ENCODE results near the gene ZNF816. TPM values are rescaled to one million over a fixed set of nuclear protein-coding genes. Genes with fewer than 3 reads are reported as not detected.

ZNF816 gene
- total RNA-seq, 1 donor from 2014 or later = 8.7 TPM

DNA sequence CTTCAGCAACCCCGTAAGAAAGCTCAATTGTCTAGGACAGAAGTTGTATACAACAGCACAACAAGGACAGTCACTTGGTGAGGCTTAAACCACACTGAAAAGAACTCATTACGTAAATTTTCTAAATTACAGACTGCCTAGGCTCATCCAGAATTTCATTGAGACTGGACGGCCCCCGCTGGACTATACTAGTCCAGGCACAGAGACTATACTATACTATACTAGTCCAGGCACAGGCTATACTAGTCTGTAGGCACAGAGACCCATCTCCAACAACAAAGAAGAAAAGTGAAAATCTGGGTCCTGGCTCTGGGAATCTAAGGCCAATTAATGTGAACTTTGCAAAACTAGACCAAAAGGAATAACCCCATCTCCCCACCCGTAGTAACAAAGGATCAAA lies 700 bp downstream of the ZNF816 start:
- intact Hi-C loops (cut with micrococcal nuclease) = loop anchor here (1.0 to 5.0 kb wide), 21 partner anchors 20 to 915 kb away; partner anchors contain the start of genes ZNF160, ZNF320, ZNF432 and ZNF468

DNA sequence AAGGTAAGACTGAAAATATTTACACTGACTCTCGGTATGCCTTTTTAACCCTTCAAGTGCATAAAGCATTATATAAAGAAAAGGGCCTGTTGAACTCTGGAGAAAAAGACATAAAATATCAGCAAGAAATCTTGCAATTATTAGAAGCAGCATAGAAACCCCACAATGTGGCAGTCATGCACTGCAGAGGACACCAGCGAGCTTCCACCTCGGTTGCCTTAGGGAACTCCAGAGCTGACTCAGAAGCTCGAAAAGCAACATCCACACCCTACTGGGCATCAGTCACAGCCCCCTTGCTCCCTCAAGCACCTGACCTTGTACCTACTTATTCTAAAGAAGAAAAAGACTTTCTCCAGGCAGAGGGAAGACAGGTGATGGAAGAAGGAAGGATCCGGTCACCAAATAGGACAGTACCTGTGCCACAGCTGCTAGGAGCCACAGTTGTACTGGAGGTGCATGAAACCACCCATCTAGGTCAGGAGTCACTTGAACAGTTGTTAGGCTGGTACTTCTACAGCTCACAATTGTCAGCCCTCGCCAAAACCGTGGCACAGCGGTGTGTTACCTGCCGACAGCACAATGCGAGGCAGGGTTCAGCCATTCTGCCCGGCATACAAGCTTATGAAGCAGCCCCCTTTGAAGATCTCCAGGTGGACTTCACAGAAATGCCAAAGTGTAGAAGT lies 2.9 kb downstream of the ZNF816 start:
- intact Hi-C loops (cut with micrococcal nuclease) = loop anchor here (5.0 kb wide), 1 partner anchor 912 kb away; the partner anchor contains the start of gene ZNF432

DNA sequence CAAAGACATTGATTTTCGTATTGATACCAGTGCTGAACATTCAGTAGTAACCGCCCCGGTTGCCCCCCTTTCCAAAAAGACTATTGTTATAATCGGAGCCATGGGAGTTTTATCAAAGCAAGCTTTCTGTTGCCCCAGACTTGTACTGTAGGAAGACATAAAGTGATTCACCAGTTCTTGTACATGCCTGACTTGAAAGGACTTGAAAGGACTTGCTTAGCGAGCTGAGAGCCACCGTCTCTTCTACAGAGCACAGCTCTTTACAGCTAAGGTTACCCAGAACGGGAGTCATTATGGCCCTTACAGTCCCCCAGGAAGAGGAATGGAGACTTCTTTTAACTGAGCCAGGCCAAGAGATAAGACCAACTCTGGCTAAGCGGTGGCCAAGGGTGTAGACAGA lies 5.1 kb downstream of the ZNF816 start:
- intact Hi-C loops (cut with micrococcal nuclease) = no loop called here

DNA sequence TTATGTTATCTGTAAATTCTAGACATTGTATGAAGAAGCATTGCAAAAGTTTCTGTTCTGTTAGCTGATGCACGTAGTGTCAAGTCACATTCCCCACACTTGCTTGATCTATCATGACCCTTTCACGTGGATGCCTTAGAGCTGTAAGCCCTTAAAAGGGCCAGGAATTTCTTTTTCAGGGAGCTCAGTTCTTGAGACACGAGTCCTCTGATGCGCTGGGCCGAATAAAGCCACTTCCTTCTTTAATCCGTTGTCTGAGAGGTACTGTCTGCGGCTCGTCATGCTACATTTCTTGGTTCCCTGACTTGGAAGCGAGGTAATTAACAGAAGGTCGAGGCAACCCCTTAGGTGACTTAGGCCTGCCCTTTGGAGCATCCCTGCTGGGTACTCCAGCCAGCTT lies 5.8 kb downstream of the ZNF816 start:
- intact Hi-C loops (cut with micrococcal nuclease) = no loop called here

DNA sequence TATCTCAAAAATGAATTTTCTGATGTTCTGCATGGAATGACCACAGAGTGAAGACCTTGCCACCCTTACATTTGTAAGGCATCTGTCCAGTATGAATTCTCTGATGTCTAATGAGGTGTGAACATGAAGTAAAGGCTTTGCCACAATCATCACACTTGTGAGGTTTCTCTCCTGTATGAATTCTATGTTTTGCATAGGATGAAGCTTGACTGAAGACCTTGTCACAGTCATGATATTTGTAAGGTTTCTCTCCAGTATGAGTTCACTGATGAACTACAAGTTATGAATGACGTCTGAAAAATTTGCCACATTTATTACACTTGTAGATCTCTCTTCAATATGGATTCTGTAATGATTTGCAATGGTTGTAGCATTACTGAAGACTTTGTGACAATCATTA lies 13.3 kb downstream of the ZNF816 start:
- intact Hi-C loops (cut with micrococcal nuclease) = no loop called here

DNA sequence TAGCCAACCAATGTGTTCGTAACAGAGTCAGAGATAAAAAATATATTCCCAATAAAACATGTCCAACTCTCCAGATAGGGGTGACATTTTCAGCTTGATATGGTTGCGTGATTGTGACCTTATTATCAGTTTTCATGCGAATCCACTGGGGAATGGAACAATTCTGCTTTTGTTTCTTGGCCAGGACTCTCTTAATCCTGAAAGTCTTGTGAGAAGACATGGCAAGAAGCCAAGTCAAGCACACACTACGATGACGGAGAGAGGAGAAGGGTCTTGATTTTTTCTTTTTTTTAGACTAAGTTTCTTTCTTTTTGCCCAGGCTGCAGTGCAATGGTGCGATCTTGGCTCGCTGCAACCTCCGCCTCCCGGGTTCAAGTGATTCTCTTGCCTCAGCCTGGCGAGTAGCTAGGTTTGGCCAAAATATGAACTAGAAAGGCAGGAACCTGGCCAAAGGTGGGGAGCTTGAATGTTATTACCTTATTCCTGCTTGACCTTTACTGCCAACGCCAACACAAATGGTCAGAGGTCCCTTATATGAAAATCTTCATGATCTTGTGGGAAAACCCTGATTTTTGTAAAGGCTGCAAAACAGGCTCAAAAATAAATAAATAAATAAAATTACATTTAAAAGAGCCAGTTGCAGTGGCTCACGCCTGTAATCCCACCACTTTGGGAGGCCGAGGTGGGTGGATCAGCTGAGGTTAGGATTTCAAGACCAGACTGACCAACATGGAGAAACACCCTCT lies 14.5 kb downstream of the ZNF816 start:
- intact Hi-C loops (cut with micrococcal nuclease) = no loop called here

DNA sequence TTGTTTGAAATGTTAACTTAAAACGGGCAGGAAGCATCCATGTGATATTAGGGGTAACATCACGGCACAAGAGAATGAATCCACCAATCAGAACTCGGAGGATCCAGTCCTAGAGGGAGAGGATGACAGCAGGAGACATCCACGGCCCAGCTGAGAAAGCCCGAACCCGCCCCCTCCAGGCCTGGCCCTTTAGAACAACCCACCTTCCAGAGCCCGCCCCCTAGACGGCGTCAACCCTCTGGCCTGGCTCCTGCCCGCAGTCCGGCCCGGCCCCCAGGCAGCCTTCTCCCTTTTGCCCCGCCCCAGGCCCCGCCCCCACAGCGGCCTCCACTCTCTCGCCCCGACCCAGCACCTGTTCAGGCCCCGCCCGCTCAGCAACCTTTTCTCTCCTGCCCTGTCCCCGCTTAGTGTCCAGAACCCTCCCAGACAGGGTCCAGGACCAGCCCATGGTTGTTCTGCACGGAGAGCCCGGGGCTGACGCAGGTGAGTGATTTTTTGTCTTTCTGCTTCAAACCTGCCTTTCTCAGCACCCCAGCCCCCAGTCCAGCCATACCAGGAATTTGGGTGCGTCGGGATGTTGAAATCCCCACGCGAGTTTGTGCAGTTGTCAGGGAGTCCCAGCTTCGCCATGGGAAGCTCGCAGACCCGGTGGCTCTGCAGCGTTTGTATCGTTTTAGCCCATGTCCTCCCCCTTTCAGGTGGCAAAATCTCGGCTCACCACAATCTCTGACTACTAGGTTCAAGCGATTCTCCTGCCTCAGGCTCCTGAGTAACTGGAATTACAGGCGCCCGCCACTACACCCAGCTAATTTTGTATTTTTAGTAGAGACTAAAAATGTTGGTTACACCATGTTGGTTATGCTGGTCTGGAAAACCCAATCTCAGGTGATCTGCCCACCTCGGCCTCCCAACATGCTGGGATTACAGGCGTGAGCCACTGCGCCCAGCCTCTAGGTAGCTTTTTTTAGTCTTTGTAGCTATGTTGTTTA lies 16.1 kb downstream of the ZNF816 start:
- intact Hi-C loops (cut with micrococcal nuclease) = no loop called here

DNA sequence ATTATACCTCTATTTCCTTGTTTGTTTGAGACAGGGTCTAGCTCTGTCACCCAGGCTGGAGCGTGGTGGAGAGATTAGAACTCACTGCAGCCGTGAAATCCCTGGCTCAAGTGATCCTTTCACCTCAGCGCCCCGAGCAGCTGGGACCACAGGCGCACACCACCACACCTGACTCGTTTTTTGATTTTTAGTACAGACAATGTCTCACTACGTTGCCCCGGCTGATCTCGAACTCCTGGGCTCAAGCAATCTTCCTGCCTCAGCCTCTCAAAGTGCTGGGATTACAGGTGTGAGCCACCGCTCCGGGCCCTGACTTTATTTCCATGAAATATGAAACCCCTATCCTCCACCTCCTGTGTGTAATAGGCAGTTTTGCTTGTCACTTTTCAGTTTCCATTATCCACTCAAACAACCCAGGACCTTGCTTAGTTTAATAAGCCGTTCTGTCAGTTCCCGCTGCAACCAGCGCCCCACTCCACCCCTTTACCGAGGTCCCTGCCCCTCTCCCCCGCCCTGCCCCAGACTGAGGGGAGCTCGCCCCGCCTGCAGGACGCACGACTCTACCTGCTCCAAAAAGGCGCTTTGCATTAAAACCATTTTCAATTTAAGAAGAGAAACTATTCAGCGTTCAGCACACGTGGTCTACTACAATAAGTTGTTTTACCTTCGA lies 16.9 kb downstream of the ZNF816 start:
- intact Hi-C loops (cut with micrococcal nuclease) = no loop called here

DNA sequence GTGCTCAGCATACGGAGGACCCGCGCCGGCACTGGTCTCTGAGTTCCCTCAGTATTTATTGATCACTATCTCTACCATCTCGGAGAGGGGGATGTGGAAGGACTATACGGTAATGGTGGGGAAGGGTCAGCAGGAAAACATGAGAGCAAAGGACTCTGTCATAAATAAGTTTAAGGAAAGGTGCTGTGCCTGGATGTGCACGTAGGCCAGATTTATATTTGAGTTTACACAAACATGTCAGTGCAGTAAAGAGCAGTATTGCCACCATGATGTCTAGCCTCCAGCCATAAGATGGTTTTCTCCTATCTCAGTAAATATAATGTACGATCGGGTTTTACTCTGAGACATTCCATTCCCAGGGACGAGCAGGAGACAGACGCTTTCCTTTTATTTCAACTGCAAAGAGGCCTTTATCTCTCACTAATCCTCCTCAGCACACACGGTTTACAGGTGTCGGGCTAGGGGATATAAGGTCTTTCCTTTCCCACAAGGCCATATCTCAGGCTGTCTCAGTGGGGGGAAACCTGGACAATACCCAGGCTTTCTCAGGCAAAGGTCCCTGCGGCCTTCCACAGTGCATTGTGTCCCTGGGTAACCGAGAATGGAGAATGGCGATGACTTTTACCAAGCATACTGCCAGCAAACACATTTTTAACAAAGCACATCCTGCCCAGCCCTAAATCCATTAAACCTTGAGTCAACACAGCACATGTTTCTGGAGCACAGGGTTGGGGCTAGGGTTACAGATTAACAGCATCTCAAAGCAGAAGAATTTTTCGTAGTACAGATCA lies 17.8 kb downstream of the ZNF816 start:
- intact Hi-C loops (cut with micrococcal nuclease) = loop anchor here (5.0 kb wide), 2 partner anchors 522 to 753 kb away; partner anchors contain the start of genes PPP2R1A and ZNF813

DNA sequence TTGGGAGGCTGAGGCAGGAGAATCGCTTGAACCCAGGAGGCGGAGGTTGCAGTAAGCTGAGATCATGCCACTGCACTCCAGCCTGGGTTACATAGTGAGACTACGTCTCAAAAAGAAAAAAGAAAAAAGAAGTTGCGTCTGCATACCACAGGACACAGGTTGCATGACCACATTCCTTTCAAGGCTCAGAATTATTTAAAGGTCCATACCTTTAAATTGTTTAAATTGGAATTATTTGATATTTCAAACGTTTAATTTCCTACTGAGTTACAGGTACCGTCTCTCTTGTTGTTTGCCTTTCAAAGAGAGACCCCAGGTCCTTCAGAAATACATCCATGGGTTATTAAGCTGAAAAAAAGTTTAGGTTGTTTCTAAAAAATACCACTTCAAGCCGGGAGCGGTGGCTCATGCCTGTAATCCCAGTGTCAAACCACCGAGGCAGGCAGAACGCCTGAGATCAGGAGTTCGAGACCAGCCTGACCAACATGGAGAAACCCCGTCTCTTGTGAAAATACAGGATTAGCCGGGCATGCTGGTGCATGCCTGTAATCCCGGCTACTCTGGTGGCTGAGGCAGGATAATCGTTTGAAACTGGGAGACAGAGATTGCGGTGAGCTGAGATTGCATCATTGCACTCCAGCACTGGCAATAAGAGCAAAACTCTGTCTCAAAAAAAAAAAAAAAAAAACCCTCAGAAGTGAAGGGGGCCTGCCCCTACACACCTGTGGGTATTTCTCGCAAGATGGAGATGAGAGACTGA lies 18.6 kb downstream of the ZNF816 start:
- intact Hi-C loops (cut with micrococcal nuclease) = loop anchor here (1.0 to 5.0 kb wide), 4 partner anchors 21 to 752 kb away; partner anchors contain the start of genes PPP2R1A, ZNF468, ZNF813 and ZNF888

DNA sequence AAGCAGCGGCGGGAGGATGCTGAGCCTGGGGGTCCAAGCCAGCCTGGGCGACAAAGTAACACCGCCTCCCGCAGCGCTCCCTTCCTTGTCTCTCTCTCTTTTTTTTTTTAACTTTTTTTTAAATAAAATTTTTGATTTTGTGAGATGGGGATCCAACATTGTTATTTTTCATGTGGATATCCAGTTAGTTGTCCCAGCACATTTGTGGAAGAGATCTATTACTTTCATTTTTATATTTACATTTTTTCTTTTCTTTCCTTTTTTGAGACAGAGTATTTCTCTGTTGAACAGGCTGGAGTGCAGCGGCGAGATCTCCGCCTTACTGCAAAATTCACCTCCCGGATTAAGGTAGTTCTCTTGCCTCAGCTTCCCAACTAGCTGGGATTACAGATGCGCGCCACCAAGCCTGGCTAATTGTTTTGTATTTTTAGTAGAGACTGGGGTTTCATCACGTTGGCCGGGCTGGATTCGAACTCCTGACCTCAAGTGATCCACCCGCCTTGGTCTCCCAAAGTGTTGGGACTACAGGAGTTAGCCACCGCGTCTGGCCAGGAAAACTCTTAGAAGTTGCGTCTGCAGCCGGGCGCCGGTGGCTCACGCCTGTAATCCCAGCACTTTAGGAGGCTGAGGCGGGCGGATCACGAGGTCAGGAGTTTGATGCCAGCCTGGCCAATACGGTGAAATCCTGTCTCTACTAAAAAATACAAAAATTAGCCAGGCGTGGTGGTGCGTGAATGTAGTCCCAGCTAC lies 19.4 kb downstream of the ZNF816 start:
- intact Hi-C loops (cut with micrococcal nuclease) = loop anchor here (1.0 to 5.0 kb wide), 4 partner anchors 21 to 751 kb away; partner anchors contain the start of genes PPP2R1A, ZNF468, ZNF813 and ZNF888

DNA sequence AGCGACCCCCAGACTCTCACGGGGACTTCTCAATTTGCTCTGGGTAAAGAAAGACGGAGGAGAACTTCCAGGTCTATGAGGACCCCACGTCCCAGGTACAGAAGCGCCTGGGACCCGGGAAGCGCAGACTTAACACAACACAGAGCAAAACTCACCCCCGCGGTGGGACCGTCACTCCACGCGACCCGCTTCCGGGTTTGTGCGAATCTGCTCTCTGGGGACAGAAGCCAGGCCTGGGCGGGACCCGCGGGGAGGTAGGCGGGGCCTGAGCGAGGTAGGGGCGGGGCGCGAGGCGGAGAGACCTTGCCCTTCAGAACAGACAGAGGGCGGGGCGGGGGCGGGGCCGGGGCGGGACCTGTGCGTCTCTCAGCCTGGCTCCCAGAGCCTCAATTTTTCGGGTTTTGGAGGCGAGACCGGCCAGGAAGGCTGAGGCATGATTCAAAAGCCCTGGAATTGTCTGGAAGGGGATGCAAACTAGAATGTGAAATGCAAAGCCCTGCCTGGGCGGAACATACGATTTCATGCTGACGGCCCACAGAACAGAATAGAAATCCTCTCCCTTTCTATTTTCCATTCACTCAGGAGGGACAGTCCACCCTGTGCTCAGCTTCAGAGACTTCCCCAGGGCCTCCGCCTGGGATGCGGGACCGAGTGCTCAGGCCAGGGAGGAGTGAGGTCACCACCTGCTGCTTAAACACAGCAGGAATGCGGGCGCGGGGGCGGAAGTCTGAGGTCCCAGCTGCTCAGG lies 20.1 kb downstream of the ZNF816 start:
- intact Hi-C loops (cut with micrococcal nuclease) = loop anchor here (1.0 to 5.0 kb wide), 17 partner anchors 20 to 750 kb away; partner anchors contain the start of genes PPP2R1A, ZNF160, ZNF320 and ZNF347

DNA sequence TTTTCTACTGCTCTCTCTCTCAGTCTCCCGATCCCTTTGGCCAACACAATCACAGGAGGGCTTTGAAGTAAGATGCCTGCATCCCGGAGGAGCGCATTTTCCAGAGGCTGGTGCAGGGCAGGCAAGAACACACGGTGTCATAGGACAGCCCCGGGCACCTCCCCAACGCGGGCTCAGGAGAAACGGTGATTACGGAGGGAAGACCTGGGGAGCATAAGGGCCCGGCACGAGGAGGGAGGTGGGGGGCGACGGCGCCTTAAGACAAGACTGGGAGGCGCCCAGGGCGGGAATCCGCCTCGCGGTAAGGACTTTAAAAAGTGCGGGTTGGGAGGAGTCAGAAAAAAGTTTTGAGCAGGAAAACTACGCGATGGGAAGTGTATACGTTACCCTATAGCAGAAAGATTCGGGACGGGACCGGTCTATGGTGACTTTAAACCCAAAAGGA lies 20.7 kb downstream of the ZNF816 start:
- intact Hi-C loops (cut with micrococcal nuclease) = loop anchor here (1.0 to 5.0 kb wide), 16 partner anchors 19 to 750 kb away; partner anchors contain the start of genes PPP2R1A, ZNF160, ZNF320 and ZNF347

DNA sequence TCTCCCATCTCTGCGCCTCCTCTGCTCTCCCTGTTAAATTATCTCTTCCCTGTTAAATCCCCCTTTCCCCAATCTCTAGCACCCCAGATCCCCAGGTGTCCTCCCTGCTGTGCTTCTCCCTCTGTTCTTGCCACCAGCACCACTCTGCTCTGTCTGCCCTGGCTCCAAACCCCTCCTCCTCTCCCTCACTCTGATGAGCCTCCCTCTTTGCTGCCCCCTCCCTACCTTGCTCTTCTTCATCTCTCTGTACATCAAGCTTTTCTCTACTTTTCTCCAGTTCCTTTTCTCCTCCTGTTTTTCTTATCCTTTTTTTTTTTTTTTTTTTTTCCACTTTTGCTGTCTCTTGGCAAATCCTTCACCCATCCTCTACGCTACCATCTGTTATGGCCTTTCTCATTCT lies 21.2 kb downstream of the ZNF816 start:
- intact Hi-C loops (cut with micrococcal nuclease) = loop anchor here (5.0 kb wide), 2 partner anchors 526 to 749 kb away; partner anchors contain the start of genes PPP2R1A and ZNF813

DNA sequence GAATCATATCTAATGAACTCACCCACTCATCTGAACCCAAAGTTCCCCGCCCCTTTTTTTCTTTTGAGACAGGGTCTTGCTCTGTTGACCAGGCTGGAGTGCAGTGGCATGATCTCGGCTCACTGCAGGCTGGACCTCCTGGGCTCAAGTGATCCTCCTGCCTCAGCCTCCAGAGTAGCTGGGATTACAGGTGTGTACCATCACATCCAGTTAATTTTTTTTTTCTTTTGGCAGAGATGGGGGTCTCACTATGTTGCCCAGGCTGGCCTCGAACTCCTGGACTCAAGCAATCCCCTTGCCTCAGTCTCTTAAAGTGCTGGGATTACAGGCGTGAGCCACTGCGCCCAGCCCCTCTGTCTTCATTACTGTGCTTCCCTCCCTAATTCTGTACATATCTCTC lies 21.8 kb downstream of the ZNF816 start:
- intact Hi-C loops (cut with micrococcal nuclease) = loop anchor here (5.0 kb wide), 2 partner anchors 526 to 749 kb away; partner anchors contain the start of genes PPP2R1A and ZNF813

DNA sequence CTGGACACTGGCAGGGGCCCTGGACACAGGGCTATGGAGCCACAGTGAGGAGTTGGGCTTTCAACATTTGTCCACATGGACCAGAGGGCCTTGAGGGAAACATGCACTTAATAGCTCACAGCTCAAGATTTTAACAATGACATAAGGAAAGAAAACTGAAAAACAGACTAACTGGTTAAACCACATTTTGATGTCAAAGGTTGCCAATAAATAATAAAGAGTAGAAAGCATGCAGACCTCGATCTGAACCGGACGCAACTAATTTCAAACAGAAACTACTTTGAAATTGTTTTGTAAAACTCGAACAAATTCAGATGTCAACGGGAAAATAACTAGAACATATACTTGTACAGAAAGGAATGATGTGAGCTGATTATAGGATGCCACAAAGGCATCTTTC lies 23.9 kb downstream of the ZNF816 start:
- intact Hi-C loops (cut with micrococcal nuclease) = no loop called here

DNA sequence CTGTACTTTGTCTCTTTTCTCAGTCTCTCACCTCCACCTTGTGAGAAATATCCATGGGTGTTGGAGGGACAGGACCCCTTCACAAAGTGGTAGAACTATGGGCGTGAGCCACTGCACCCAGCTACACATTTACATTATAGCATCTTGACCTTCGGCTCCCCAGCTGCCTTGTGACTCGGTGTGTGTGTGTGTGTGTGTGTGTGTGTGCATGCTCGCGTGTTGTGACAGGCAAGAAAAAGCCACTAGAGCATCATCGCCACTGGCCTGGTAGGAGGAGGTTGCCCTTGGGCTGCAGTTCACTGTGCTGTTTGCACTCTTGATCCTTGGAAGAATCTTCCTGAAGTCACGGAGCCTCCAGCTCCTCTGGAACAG lies 25.7 kb downstream of the ZNF816 start:
- intact Hi-C loops (cut with micrococcal nuclease) = no loop called here

Data from T-helper 1 cell treated with Interleukin-12 subunit alpha and Interleukin-12 subunit beta and Interleukin-4 antibody, amounts not matched to agents 30 ng/mL and 1 ng/mL, for 36 hours (primary cell).